Endodermal cell (in vitro differentiated cells): ENCODE data around the gene LIN7C. TPM values are rescaled to one million over a fixed set of nuclear protein-coding genes. Genes with fewer than 3 reads are reported as not detected.

ENCODE experiments used
- DNase-seq: peaks from one replicate; pipeline ENCODE4 v3.0.0-alpha.2; 2017
- H3K27ac ChIP-seq: 2 replicates; pipeline ENCODE4 v1.5.1; 2013; ENCODE audit warnings: mild to moderate bottlenecking, low read depth, low read length, moderate library complexity
- H3K27me3 ChIP-seq: 2 replicates; pipeline ENCODE4 v1.6.1; 2013; ENCODE audit warnings: mild to moderate bottlenecking, low read length, moderate library complexity; ENCODE audit not compliant: insufficient read depth, control insufficient read depth, poor library complexity, severe bottlenecking
- H3K36me3 ChIP-seq: 2 replicates; pipeline ENCODE4 v1.7.0; 2013; ENCODE audit warnings: mild to moderate bottlenecking, low read length, moderate library complexity; ENCODE audit not compliant: control insufficient read depth, insufficient read depth
- H3K4me1 ChIP-seq: one replicate; pipeline ENCODE4 v1.7.0; 2013; ENCODE audit warnings: low read length; ENCODE audit not compliant: control insufficient read depth, insufficient read depth
- H3K4me3 ChIP-seq: 2 replicates; pipeline ENCODE4 v1.5.1; 2013; ENCODE audit warnings: mild to moderate bottlenecking, low read length, moderate library complexity
- H3K9ac ChIP-seq: 2 replicates; pipeline ENCODE4 v1.6.1; 2013; ENCODE audit warnings: mild to moderate bottlenecking, low read length, moderate library complexity; ENCODE audit not compliant: poor library complexity, severe bottlenecking; ENCODE audit errors: extremely low read depth
- H3K9me3 ChIP-seq: 2 replicates; pipeline ENCODE4 v1.6.1; 2013; ENCODE audit warnings: mild to moderate bottlenecking, low read length, moderate library complexity; ENCODE audit not compliant: control insufficient read depth
- H3K27ac Mint-ChIP-seq: 2 replicates; pipeline ENCODE4 v1.8.0; 2020; ENCODE audit warnings: mixed read lengths
- H3K27me3 Mint-ChIP-seq: 2 replicates; pipeline ENCODE4 v1.8.0; 2021; ENCODE audit warnings: mild to moderate bottlenecking, mixed read lengths; ENCODE audit not compliant: insufficient read depth
- H3K36me3 Mint-ChIP-seq: 2 replicates; pipeline ENCODE4 v1.8.0; 2020; ENCODE audit warnings: low read depth, mixed read lengths
- H3K4me1 Mint-ChIP-seq: 2 replicates; pipeline ENCODE4 v1.8.0; 2020; ENCODE audit warnings: mixed read lengths
- H3K4me3 Mint-ChIP-seq: 2 replicates; pipeline ENCODE4 v1.8.0; 2020; ENCODE audit warnings: mild to moderate bottlenecking, moderate library complexity, mixed read lengths
- H3K9me3 Mint-ChIP-seq: 2 replicates; pipeline ENCODE4 v1.8.0; 2020; ENCODE audit warnings: mild to moderate bottlenecking, mixed read lengths
- CTCF ChIP-seq: fragments of 200-600 bp; sonication (generic); conservative IDR thresholded peaks from 2 replicates; pipeline ENCODE4 v1.5.0; 2021; ENCODE audit warnings: antibody characterized with exemption, mild to moderate bottlenecking
- WGBS, 2 experiments: methylation state at CpG; one replicate each; pipeline versions ENCODE4 v1.1.5 to v1.1.7; 2013; ENCODE audit warnings: missing lambda C conversion rate in 2 of 2, mixed read lengths in 1 of 2; ENCODE audit not compliant: insufficient coverage in 1 of 2, insufficient read length in 1 of 2; 5-methylcytosine and 5-hydroxymethylcytosine counted together
- microRNA-seq: library from miRNA; unstranded; fragments of <30 nt; microRNA quantifications from one replicate; pipeline ENCODE4 v1.2.0, GENCODE V29; 2020; ENCODE audit warnings: borderline microRNAs expressed
- total RNA-seq, 2 donors: library from RNA; stranded (reverse); fragmentation: NEBNext Ultra II Directional in 1 of 2; extraction: Animal tissue kit (Norgen Biotek cat#: 25700) in 1 of 2; gene quantifications; 2 replicates in 1 of 2; 3 replicates in 1 of 2; pipeline ENCODE4 v1.2.1, GENCODE V29; 2021

Gene LIN7C
- total RNA-seq, 2 donors from 2014 or later = 28.3 to 39.6 TPM

- Histone ChIP-seq H3K27me3 (no peaks in the 10 kb centered on the region), H3K9me3 (no peaks in the 10 kb centered on the region), H3K36me3 (peaks cover 18% of the 10 kb centered on the region), H3K9ac (no peak overlapping the region), H3K4me3 (no peak overlapping the region), H3K27ac (no peak overlapping the region), H3K4me1 (peaks cover 10% of the 10 kb centered on the region)
- Mint-ChIP-seq H3K27me3 (no peaks in the 10 kb centered on the region), H3K9me3 (peaks cover 3% of the 10 kb centered on the region), H3K36me3 (peaks cover 11% of the 10 kb centered on the region), H3K27ac (no peak overlapping the region), H3K4me3 (no peak overlapping the region), H3K4me1 (peaks cover 35% of the 10 kb centered on the region)
- DNase-seq = no peak
- 96 to 100% methylated on average over 1 to 4 of the region's 5 CpGs for WGBS, 2 experiments
- TF ChIP-seq CTCF = no peak
Observed at GRCh38 chr11:27447288-27448183, 59.0 kb downstream of the LIN7C start.

- Histone ChIP-seq H3K9ac (no peak overlapping the region), H3K27ac (peak overlapping the region; percentile 90), H3K27me3 (no peaks in the 10 kb centered on the region), H3K9me3 (no peaks in the 10 kb centered on the region), H3K4me3 (no peak overlapping the region), H3K36me3 (peaks cover 15% of the 10 kb centered on the region), H3K4me1 (peaks cover 5% of the 10 kb centered on the region)
- DNase-seq = no peak
- Mint-ChIP-seq H3K4me3 (no peak overlapping the region), H3K36me3 (peaks cover 8% of the 10 kb centered on the region), H3K27ac (no peak overlapping the region), H3K9me3 (no peaks in the 10 kb centered on the region), H3K27me3 (no peaks in the 10 kb centered on the region), H3K4me1 (peaks cover 34% of the 10 kb centered on the region)
- 87 to 90% methylated on average over 3 of the region's 4 CpGs for WGBS, 2 experiments
- TF ChIP-seq CTCF = no peak
Observed at GRCh38 chr11:27445625-27446024, 60.9 kb downstream of the LIN7C start.

- no peaks in the 10 kb centered on the region for H3K9me3 ChIP-seq
- 0 to 14% methylated on average over 1 to 2 of the region's 2 CpGs for WGBS, 2 experiments
- H3K4me3 ChIP-seq = no peak overlapping the region
- peaks cover 8% of the 10 kb centered on the region for H3K36me3 Mint-ChIP-seq
- peak overlapping the region; percentile 90 for H3K27ac ChIP-seq
- peaks cover 15% of the 10 kb centered on the region for H3K36me3 ChIP-seq
- H3K9me3 Mint-ChIP-seq = no peaks in the 10 kb centered on the region
- TF ChIP-seq CTCF = no peak
- H3K27me3 Mint-ChIP-seq = no peaks in the 10 kb centered on the region
- H3K4me1 Mint-ChIP-seq = peaks cover 37% of the 10 kb centered on the region
- H3K4me1 ChIP-seq = peaks cover 5% of the 10 kb centered on the region
- no peaks in the 10 kb centered on the region for H3K27me3 ChIP-seq
- DNase-seq = peak; percentile 81
- H3K4me3 Mint-ChIP-seq = no peak overlapping the region
- no peak overlapping the region for H3K9ac ChIP-seq
- no peak overlapping the region for H3K27ac Mint-ChIP-seq
Observed at GRCh38 chr11:27444801-27445215, 61.8 kb downstream of the LIN7C start.

Small RNA genes lying within 50 kb of the gene (microRNA-seq; reads per million reads assigned to microRNA genes)
- not detected for gene MIR8087

Other genes starting within 250 kb of the LIN7C start
- 10 to 100 TPM; 26.2 to 38.1 TPM for gene CCDC34, start 143.6 kb downstream of the LIN7C start, total RNA-seq
- 10 to 100 TPM; 73.7 to 75.6 TPM for gene LGR4, start 34.0 kb downstream of the LIN7C start, total RNA-seq
- gene BDNF, start 193.7 kb upstream of the LIN7C start, total RNA-seq = under 1 TPM in 1 of 2 donors, not detected in 1; 0.33 TPM